ENCODE measurements around the gene TBC1D21.

The TBC1D21 gene

GRCh38 chr15:73921254-73921925, 48.0 kb downstream of the TBC1D21 start:
- Histone ChIP-seq H2AFZ (ENCODE audit: low read length) (no peak overlapping the region), H3K4me1 (ENCODE audit: insufficient read depth, low read length, poor library complexity, severe bottlenecking) (peaks cover 52% of the 10 kb centered on the region)

GRCh38 chr15:73922186-73923151, 49.1 kb downstream of the TBC1D21 start:
- Histone ChIP-seq H3F3A (ENCODE audit: low read depth) (no peaks in the 10 kb centered on the region), H3K4me1 (ENCODE audit: insufficient read depth, low read length, poor library complexity, severe bottlenecking) (peaks cover 52% of the 10 kb centered on the region), H3K9me3 (ENCODE audit: insufficient read depth, low read depth, low read length) (peaks cover 9% of the 10 kb centered on the region; the same call in 1 of the 2 replicates), H3K9ac (ENCODE audit: low read depth, low read length, poor library complexity, severe bottlenecking) (peak overlapping the region; percentile 34), H3K4me3 (ENCODE audit: low read length, poor library complexity, severe bottlenecking) (no peak overlapping the region), H3K4me2 (ENCODE audit: low read depth, low read length, poor library complexity, severe bottlenecking) (no peak overlapping the region), H3K36me3 (ENCODE audit: insufficient read depth, low read length) (no peaks in the 10 kb centered on the region), H4K20me1 (ENCODE audit: insufficient read depth, low read length, poor library complexity, severe bottlenecking) (no peaks in the 10 kb centered on the region), H3K9me2 (replicated peaks; ENCODE audit: low read depth, low read length) (no peaks in the 10 kb centered on the region), H3K79me2 (ENCODE audit: insufficient read depth, low read length) (no peaks in the 10 kb centered on the region), H2AFZ (ENCODE audit: low read length) (no peak overlapping the region), H3K27me3 (ENCODE audit: insufficient read depth, low read length, poor library complexity, severe bottlenecking) (no peaks in the 10 kb centered on the region)
- TF ChIP-seq CTCF (conservative IDR thresholded peaks at IDR 0.05; ENCODE audit: low read length) = no peak

More at GRCh38 chr15:73921254-73921925, 48.0 kb downstream of the TBC1D21 start:
- no peak for TF ChIP-seq EZH2phosphoT487 (IDR thresholded peaks at IDR 0.05; ENCODE audit: borderline replicate concordance)
- no peak for TF ChIP-seq CTCF (conservative IDR thresholded peaks at IDR 0.05; ENCODE audit: low read length)
- Histone ChIP-seq H3K4me2 (ENCODE audit: low read depth, low read length, poor library complexity, severe bottlenecking) (no peak overlapping the region), H3K9me2 (replicated peaks; ENCODE audit: low read depth, low read length) (no peaks in the 10 kb centered on the region), H3K27me3 (ENCODE audit: insufficient read depth, low read length, poor library complexity, severe bottlenecking) (no peaks in the 10 kb centered on the region), H3K9me3 (ENCODE audit: insufficient read depth, low read depth, low read length) (peaks cover 9% of the 10 kb centered on the region; the same call in 1 of the 2 replicates), H3K9ac (ENCODE audit: low read depth, low read length, poor library complexity, severe bottlenecking) (peak overlapping the region; percentile 34), H3K36me3 (ENCODE audit: insufficient read depth, low read length) (no peaks in the 10 kb centered on the region), H3K79me2 (ENCODE audit: insufficient read depth, low read length) (no peaks in the 10 kb centered on the region), H4K20me1 (ENCODE audit: insufficient read depth, low read length, poor library complexity, severe bottlenecking) (no peaks in the 10 kb centered on the region), H3F3A (ENCODE audit: low read depth) (no peaks in the 10 kb centered on the region), H3K4me3 (ENCODE audit: low read length, poor library complexity, severe bottlenecking) (no peak overlapping the region)

- no peak for TF ChIP-seq EZH2phosphoT487 (IDR thresholded peaks at IDR 0.05; ENCODE audit: borderline replicate concordance)
- no peak for TF ChIP-seq CTCF (conservative IDR thresholded peaks at IDR 0.05; ENCODE audit: low read length)
- Histone ChIP-seq H3K4me1 (ENCODE audit: insufficient read depth, low read length, poor library complexity, severe bottlenecking) (peaks cover 52% of the 10 kb centered on the region), H3F3A (ENCODE audit: low read depth) (no peaks in the 10 kb centered on the region), H3K4me3 (ENCODE audit: low read length, poor library complexity, severe bottlenecking) (no peak overlapping the region), H3K9ac (ENCODE audit: low read depth, low read length, poor library complexity, severe bottlenecking) (peak overlapping the region; percentile 50), H3K36me3 (ENCODE audit: insufficient read depth, low read length) (no peaks in the 10 kb centered on the region), H3K4me2 (ENCODE audit: low read depth, low read length, poor library complexity, severe bottlenecking) (no peak overlapping the region), H3K27me3 (ENCODE audit: insufficient read depth, low read length, poor library complexity, severe bottlenecking) (no peaks in the 10 kb centered on the region), H4K20me1 (ENCODE audit: insufficient read depth, low read length, poor library complexity, severe bottlenecking) (no peaks in the 10 kb centered on the region), H3K9me2 (replicated peaks; ENCODE audit: low read depth, low read length) (no peaks in the 10 kb centered on the region), H3K79me2 (ENCODE audit: insufficient read depth, low read length) (no peaks in the 10 kb centered on the region), H3K9me3 (ENCODE audit: insufficient read depth, low read depth, low read length) (peaks cover 9% of the 10 kb centered on the region; the same call in 1 of the 2 replicates), H2AFZ (ENCODE audit: low read length) (no peak overlapping the region)
These were observed 49.8 kb downstream of the TBC1D21 start for GRCh38 chr15:73923156-73923487.
